ENCODE measurements around the gene TEFM. TPM values are rescaled to one million over a fixed set of nuclear protein-coding genes. Genes with fewer than 3 reads are reported as not detected.
A peak's percentile ranks its signal among the peaks of the same experiment; 100 is the strongest.

The TEFM gene
- polyA plus RNA-seq, 1 of the 3 experiments (the other 2 are of a cell fraction), result 4.4 TPM

DNA sequence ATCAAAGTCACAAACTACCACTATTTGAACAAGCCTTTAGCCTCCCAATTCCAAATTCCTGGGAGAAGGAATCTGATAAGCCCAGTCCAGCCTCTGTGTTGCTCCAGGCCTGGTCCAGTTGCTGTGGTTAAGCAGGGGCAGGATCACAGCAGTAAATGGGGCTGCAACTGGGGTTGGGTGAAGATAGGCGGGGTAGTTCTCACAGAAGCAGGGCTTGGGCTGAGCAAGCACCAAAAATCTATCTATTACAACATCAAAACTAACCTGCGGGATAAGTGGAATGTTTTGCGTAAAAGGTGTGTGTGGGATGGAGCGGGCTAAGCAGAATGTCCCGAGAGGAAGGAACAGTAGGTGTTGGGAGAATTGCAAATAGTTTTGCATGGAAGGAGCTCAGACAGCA, 41.8 kb upstream of the TEFM start:
- H4K20me1 ChIP-seq (ENCODE audit: insufficient read depth), result no peaks in the 10 kb centered on the region
- H2AFZ ChIP-seq (ENCODE audit: low read depth), result no peak overlapping the region
- no peak for TF ChIP-seq GABPA (IDR thresholded peaks at IDR 0.05; ENCODE audit: low read depth)
- ChIA-PET CTCF (no interaction called here), POLR2A (no interaction called here)
- H3K9ac ChIP-seq, result no peak overlapping the region
- no peaks in the 10 kb centered on the region for H3K9me3 ChIP-seq
- no peak overlapping the region for H3K27ac ChIP-seq (ENCODE audit: low read depth in 2 of 2, low read length in 1 of 2)
- no peak overlapping the region for H3K4me3 ChIP-seq (ENCODE audit: low read depth in 2 of 2, low read length in 1 of 2)
- H3K9me2 ChIP-seq, result no peaks in the 10 kb centered on the region
- H3K4me2 ChIP-seq, result no peak overlapping the region
- no peaks in the 10 kb centered on the region for H3K79me2 ChIP-seq (ENCODE audit: insufficient read depth)
- H3K4me1 ChIP-seq (ENCODE audit: control insufficient read depth in 1 of 2, insufficient read depth in 2 of 2, low read depth in 1 of 2, low read length in 1 of 2), result peaks cover 5 to 12% of the 10 kb centered on the region in 2 experiments; a peak in 1 of 4 replicates
- no peaks in the 10 kb centered on the region for H3K36me3 ChIP-seq (replicated peaks in 1 of 2; ENCODE audit: control insufficient read depth in 1 of 2, insufficient read depth in 2 of 2, low read length in 1 of 2)
- 94% methylated on average over 5 of the region's 5 CpGs for WGBS (ENCODE audit: low lambda C conversion rate)
- H3F3A ChIP-seq (replicated peaks; ENCODE audit: insufficient read depth), result peaks cover 3% of the 10 kb centered on the region
- no peak for DNase-seq
- no peaks in the 10 kb centered on the region for H3K27me3 ChIP-seq (ENCODE audit: insufficient read depth)

DNA sequence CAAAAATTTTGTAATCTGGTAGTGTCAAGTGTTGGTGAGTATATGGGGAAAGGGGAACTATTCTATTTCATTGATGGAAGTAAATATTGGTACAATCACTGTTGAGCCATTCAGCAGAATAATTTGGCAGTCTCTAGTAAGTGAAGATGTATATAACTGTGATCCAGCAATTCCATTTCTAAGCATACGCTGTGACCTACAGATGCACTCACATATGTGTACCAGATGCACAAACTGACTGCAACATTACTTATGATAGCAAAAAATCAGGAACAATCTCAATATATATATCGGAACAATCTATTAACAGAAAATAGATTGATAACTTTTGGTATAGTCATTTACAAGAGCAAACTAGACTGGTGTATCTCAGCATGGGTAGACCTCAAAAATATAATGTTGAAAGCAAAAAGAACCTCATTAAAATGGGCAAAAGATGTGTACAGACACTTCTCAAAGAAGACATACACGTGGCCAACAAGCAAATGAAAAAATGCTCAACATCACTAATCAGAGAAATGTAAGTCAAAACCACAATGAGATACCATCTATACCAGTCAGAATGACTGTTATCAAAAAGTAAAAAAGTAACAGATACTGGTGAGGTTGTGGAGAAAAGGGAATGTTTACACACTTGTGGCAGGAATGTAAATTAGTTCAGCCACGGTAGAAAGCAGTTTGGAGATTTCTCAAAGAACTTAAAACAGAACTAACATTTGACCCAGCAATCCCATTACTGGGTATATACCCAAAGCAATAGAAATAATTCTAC, 36.5 kb upstream of the TEFM start:
- ChIA-PET CTCF (no interaction called here), POLR2A (no interaction called here)
- no peaks in the 10 kb centered on the region for H3K27me3 ChIP-seq (ENCODE audit: insufficient read depth)
- H3K9ac ChIP-seq, result no peak overlapping the region
- H3F3A ChIP-seq (replicated peaks; ENCODE audit: insufficient read depth), result no peaks in the 10 kb centered on the region
- no peaks in the 10 kb centered on the region for H3K9me3 ChIP-seq
- no peak overlapping the region; a peak in 1 of 4 replicates for H3K27ac ChIP-seq (ENCODE audit: low read depth in 2 of 2, low read length in 1 of 2)
- no peaks in the 10 kb centered on the region for H3K4me1 ChIP-seq (ENCODE audit: control insufficient read depth in 1 of 2, insufficient read depth in 2 of 2, low read depth in 1 of 2, low read length in 1 of 2)
- no peak overlapping the region for H3K4me3 ChIP-seq (ENCODE audit: low read depth in 2 of 2, low read length in 1 of 2)
- WGBS (ENCODE audit: low lambda C conversion rate), result 38% methylated on average over 4 of the region's 4 CpGs
- no peaks in the 10 kb centered on the region for H3K36me3 ChIP-seq (replicated peaks in 1 of 2; ENCODE audit: control insufficient read depth in 1 of 2, insufficient read depth in 2 of 2, low read length in 1 of 2)
- no peak overlapping the region for H3K4me2 ChIP-seq
- TF ChIP-seq FOXJ3 (CRISPR knock-in tag; IDR thresholded peaks at IDR 0.05), result no peak
- TF ChIP-seq, protein P1, sequence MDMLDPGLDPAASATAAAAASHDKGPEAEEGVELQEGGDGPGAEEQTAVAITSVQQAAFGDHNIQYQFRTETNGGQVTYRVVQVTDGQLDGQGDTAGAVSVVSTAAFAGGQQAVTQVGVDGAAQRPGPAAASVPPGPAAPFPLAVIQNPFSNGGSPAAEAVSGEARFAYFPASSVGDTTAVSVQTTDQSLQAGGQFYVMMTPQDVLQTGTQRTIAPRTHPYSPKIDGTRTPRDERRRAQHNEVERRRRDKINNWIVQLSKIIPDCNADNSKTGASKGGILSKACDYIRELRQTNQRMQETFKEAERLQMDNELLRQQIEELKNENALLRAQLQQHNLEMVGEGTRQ (IDR thresholded peaks at IDR 0.05; ENCODE audit: borderline replicate concordance, low read depth, low read length), result no peak
- no peak for TF ChIP-seq MXI1 (IDR thresholded peaks at IDR 0.05; ENCODE audit: low read depth, low read length)
- TF ChIP-seq, protein P2, sequence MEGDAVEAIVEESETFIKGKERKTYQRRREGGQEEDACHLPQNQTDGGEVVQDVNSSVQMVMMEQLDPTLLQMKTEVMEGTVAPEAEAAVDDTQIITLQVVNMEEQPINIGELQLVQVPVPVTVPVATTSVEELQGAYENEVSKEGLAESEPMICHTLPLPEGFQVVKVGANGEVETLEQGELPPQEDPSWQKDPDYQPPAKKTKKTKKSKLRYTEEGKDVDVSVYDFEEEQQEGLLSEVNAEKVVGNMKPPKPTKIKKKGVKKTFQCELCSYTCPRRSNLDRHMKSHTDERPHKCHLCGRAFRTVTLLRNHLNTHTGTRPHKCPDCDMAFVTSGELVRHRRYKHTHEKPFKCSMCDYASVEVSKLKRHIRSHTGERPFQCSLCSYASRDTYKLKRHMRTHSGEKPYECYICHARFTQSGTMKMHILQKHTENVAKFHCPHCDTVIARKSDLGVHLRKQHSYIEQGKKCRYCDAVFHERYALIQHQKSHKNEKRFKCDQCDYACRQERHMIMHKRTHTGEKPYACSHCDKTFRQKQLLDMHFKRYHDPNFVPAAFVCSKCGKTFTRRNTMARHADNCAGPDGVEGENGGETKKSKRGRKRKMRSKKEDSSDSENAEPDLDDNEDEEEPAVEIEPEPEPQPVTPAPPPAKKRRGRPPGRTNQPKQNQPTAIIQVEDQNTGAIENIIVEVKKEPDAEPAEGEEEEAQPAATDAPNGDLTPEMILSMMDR (IDR thresholded peaks at IDR 0.05), result peak; percentile 27; the same call in 1 of the 2 replicates
- peak; percentile 36; the same call in 1 of the 2 replicates for TF ChIP-seq TCF12 (IDR thresholded peaks at IDR 0.05)
- no peak for TF ChIP-seq YY1 (IDR thresholded peaks at IDR 0.05; ENCODE audit: low read depth)
- no peak for TF ChIP-seq ELF1 (IDR thresholded peaks at IDR 0.05)
- no peak overlapping the region for H2AFZ ChIP-seq (ENCODE audit: low read depth)
- DNase-seq, result no peak
- H3K79me2 ChIP-seq (ENCODE audit: insufficient read depth), result no peaks in the 10 kb centered on the region
- no peaks in the 10 kb centered on the region for H3K9me2 ChIP-seq
- H4K20me1 ChIP-seq (ENCODE audit: insufficient read depth), result no peaks in the 10 kb centered on the region

Data from SK-N-SH (cell line).